ENCODE measurements around the gene PDIA4. TPM values are rescaled to one million over a fixed set of nuclear protein-coding genes. Genes with fewer than 3 reads are reported as not detected.
"Not testable (repeated sequence)": the region's sequence is repeated elsewhere in the genome, so short reads cannot be mapped to it uniquely, and the experiment has no call there.

PDIA4 gene
- total RNA-seq, 4 donors from 2014 or later = 40.4 to 124 (median 45.2) TPM

DNA sequence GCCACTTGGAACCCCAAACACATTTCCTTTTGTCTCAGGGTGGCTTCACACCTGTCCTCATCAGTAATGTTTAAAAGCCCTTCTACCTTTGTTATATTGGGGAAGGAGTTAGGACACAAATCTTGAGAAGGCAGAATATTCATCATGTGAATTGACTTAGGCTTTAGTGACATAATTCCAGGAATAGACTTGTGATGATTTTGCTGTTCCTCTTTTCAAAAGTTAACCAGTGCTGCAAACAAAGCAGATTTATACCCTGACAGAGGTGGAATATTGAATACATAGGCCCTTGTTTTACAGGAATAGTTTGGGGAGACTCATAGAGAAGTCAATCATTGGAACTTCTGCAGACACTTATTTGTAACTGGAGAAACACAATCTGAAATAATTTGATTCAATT lies 35.2 kb upstream of the PDIA4 start:
- H3K4me1 ChIP-seq = peaks cover 0 to 9% (median 5%) of the 10 kb centered on the region in 4 donors
- H3K27me3 ChIP-seq = no peaks in the 10 kb centered on the region
- H3K9me3 ChIP-seq = no peaks in the 10 kb centered on the region
- H3K36me3 ChIP-seq = peaks cover 0 to 13% (median 0%) of the 10 kb centered on the region in 3 donors
- DNase-seq (ENCODE audit: low spot score in 2 of 2) = no peak
- H3K27ac ChIP-seq = no peak overlapping the region
- TF ChIP-seq EP300 (IDR thresholded peaks at IDR 0.05) = peak in 1 of 2 donors; percentile 21
- TF ChIP-seq CTCF (IDR thresholded peaks at IDR 0.05) = no peak
- TF ChIP-seq POLR2A (IDR thresholded peaks at IDR 0.05) = no peak
- H3K4me3 ChIP-seq = no peak overlapping the region

DNA sequence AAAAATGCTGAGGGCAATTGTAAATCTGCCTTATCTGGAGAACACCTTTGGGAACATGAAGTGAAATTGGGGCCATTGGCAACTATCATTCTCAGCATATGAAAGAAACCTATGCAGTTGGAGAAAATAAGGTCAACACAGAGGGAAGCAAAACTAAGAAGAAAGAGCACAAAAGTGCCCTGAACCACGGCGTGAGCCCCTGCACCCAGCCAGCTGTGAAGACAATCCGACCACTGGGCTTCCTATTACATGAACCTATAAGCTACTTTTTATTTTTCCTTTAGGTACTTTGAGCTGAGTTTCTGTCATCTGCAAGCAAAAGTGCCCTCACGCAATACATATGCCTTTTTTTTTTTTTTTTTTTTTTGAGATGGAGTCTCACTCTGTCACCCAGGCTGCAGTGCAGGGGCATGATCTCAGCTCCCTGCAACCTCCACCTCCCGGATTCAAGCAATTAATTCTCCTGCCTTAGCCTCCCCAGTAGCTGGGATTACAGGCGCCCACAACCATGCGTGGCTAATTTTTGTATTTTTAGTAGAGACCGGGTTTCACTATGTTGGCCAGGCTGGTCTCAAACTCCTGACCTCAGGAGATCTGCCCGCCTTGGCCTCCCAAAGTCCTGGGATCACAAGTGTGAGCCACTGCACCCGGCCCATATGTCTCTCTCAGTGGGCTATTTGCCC lies 34.1 kb upstream of the PDIA4 start:
- H3K27ac ChIP-seq; H3K4me3 ChIP-seq; H3K4me1 ChIP-seq; H3K9me3 ChIP-seq; H3K36me3 ChIP-seq; DNase-seq (ENCODE audit: low spot score in 2 of 2); H3K27me3 ChIP-seq: not testable (repeated sequence)
- 84 to 86% methylated on average over 10 of the region's 10 CpGs for WGBS, 2 donors

DNA sequence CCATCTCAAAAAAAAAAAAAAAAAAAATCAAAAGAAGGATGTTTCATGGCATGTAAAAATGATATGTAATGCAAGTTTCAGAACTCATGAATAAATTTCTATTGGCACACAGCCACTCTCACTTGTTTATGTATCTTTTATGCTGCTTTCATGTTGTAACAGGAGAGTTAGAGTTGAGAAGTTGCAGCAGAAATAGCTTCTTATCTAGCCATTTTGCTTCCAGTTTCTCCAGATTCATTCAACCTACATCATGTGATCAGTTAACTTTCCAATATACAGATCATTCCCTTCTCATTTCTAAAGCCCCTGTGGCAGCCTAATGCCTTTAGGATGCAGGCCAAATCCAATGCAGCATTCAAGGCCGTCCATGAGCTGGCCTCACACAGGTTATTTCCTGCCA lies 31.9 kb upstream of the PDIA4 start:
- Histone ChIP-seq H3K9me3 (no peaks in the 10 kb centered on the region), H3K4me3 (no peak overlapping the region), H3K27ac (no peak overlapping the region), H3K4me1 (peaks cover 0 to 6% (median 3%) of the 10 kb centered on the region in 4 donors), H3K27me3 (no peaks in the 10 kb centered on the region), H3K36me3 (no peaks in the 10 kb centered on the region)
- TF ChIP-seq CTCF (IDR thresholded peaks at IDR 0.05) = no peak
- TF ChIP-seq EP300 (IDR thresholded peaks at IDR 0.05) = no peak
- no peak for TF ChIP-seq POLR2A (IDR thresholded peaks at IDR 0.05)
- WGBS, 2 donors = 23 to 50% methylated on average over 1 of the region's 1 CpG
- DNase-seq (ENCODE audit: low spot score in 2 of 2) = no peak

DNA sequence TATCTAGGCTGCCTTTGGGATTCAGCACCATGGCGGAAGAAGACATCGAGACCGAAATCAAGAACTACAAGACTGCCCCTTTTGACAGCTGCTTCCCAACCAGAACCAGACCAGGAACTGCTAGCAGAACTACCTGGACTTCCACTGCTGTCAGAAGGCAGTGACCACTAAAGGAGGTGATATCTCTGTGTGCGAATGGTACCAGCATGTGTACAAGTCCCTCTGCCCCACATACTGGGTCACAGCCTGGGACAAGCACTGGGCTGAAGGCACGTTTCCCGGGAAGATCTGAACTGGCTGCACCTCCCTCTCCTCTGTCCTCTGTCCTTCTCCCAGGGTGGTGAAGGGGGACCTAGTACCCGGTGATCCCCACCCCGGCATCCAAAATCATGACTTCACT lies 25.6 kb upstream of the PDIA4 start:
- TF ChIP-seq EP300 (IDR thresholded peaks at IDR 0.05) (no peak), POLR2A (IDR thresholded peaks at IDR 0.05) (no peak), CTCF (IDR thresholded peaks at IDR 0.05) (no peak)
- H3K27me3 ChIP-seq = no peaks in the 10 kb centered on the region
- no peaks in the 10 kb centered on the region for H3K4me1 ChIP-seq
- H3K27ac ChIP-seq = no peak overlapping the region
- H3K4me3 ChIP-seq = no peak overlapping the region
- DNase-seq (ENCODE audit: low spot score in 2 of 2) = no peak
- WGBS, 2 donors = 88 to 94% methylated on average over 8 of the region's 8 CpGs
- H3K9me3 ChIP-seq = no peaks in the 10 kb centered on the region
- no peaks in the 10 kb centered on the region for H3K36me3 ChIP-seq

- 68 to 92% methylated on average over 1 of the region's 1 CpG for WGBS, 2 donors
- TF ChIP-seq CTCF (IDR thresholded peaks at IDR 0.05) = no peak
- TF ChIP-seq EP300 (IDR thresholded peaks at IDR 0.05) = no peak
- TF ChIP-seq POLR2A (IDR thresholded peaks at IDR 0.05) = no peak
- H3K9me3 ChIP-seq = no peaks in the 10 kb centered on the region
- no peak overlapping the region for H3K4me3 ChIP-seq
- H3K36me3 ChIP-seq = no peaks in the 10 kb centered on the region
- no peak for DNase-seq (ENCODE audit: low spot score in 2 of 2)
- no peak overlapping the region for H3K27ac ChIP-seq
- H3K27me3 ChIP-seq = no peaks in the 10 kb centered on the region
- H3K4me1 ChIP-seq = no peaks in the 10 kb centered on the region
Measured at GRCh38 chr7:149053384-149053783, 25.1 kb upstream of the PDIA4 start.

DNA sequence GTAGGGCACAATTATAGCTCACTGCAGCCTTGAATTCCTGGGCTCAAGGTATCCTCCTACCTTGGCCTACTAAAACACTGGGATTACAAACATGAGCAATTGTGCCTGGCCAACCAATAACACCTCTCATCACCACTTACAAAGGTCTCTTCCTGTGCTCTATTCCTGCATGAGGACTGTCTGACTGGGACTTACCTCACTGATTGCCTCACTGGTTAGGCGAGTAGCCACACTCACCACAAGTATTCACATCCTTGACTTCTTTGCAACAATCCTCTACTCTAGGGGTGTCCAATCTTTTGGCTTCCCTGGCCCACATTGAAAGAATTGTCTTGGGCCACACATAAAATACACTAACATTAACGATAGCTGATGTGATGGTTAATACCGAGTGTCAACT lies 22.6 kb upstream of the PDIA4 start:
- WGBS, 2 donors = 90 to 91% methylated on average over 3 of the region's 3 CpGs
- H3K27me3 ChIP-seq = no peaks in the 10 kb centered on the region

More for the DNA sequence above, 22.6 kb upstream of the PDIA4 start:
- Histone ChIP-seq H3K36me3 (no peaks in the 10 kb centered on the region), H3K27ac (no peak overlapping the region), H3K9me3 (no peaks in the 10 kb centered on the region), H3K4me1 (no peaks in the 10 kb centered on the region), H3K4me3 (no peak overlapping the region)
- TF ChIP-seq EP300 (IDR thresholded peaks at IDR 0.05) (no peak), CTCF (IDR thresholded peaks at IDR 0.05) (no peak), POLR2A (IDR thresholded peaks at IDR 0.05) (no peak)
- DNase-seq (ENCODE audit: low spot score in 2 of 2) = no peak
